ENCODE results near the gene ZC3H15.

DNA sequence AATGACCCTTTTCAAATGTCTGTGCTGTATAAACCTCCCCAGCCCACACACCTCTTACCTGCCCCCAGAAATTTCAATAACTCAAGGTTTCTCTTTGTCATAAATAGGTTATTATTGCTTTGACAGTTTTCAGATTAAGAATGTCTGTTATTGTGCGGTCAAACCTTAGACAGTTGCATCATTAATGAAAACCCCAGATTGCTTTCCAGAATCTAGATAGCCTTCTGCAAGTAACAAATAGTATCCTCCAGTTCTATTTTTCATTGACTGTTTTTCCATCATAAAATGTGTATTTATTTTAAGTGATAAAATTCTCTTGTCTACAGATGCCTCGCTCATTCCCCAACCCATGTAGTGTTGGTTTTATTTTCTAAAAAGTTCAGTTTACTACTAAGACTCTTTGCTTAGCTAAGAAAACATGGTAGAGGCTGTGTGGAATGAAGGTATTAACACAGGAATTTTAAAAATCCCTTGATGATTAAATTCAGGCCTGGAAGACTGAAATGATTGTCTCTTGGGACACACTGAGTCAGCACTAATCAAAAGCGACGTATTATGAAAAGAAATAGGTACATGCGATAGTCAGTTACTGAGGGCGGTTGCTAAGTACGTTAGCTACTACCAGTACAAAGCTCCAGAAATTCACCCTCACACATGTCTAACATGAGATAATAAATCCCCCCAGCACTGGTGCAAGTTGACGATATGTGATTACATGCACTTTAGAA, 65.4 kb downstream of the ZC3H15 start:
- no peak for TF ChIP-seq POLR2A (IDR thresholded peaks at IDR 0.05)
- TF ChIP-seq, protein P1, sequence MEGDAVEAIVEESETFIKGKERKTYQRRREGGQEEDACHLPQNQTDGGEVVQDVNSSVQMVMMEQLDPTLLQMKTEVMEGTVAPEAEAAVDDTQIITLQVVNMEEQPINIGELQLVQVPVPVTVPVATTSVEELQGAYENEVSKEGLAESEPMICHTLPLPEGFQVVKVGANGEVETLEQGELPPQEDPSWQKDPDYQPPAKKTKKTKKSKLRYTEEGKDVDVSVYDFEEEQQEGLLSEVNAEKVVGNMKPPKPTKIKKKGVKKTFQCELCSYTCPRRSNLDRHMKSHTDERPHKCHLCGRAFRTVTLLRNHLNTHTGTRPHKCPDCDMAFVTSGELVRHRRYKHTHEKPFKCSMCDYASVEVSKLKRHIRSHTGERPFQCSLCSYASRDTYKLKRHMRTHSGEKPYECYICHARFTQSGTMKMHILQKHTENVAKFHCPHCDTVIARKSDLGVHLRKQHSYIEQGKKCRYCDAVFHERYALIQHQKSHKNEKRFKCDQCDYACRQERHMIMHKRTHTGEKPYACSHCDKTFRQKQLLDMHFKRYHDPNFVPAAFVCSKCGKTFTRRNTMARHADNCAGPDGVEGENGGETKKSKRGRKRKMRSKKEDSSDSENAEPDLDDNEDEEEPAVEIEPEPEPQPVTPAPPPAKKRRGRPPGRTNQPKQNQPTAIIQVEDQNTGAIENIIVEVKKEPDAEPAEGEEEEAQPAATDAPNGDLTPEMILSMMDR (IDR thresholded peaks at IDR 0.05), result no peak
